ENCODE results near the gene LAMC3. TPM values are rescaled to one million over a fixed set of nuclear protein-coding genes. Genes with fewer than 3 reads are reported as not detected.

LAMC3 gene
- total RNA-seq, 1 experiment from 2014 or later: 0.36 TPM

DNA sequence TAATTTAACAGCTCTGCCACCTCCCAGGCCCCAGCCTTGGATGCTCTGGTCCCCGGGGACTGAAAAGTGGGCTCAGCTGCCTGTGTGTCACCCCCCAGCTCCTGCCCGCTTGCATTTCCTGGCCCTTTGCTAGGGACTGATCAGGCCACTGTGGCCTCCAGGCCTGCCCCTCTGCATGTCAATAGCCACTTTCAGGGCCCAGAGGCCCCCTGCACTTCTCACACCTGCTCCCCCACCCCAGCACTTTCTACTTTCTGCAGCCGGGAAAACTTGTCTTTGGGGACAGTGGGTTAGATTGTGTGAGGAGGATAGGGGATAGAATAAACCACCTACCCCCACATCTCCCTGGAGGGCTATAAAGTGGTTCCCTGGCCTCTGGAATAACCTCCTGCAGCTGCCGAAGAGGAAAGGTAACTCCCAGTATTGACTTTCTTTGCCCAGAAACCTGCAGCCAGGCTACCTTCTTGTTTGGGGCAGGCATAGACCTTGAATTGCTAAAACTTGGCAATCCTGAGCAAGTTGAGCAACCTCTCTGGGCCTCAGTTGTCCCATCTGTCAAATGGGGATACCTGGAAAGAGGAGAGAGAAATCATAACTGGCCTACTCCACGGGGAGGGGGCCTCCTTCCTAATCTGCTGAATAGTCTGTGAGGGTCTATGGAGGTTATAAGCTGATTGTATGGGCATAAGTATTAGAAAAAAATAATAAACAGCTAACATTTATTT, 95.2 kb downstream of the LAMC3 start:
- DNase-seq: no peak
- POLR2A ChIA-PET: no interaction called here
- no peak overlapping the region for H3K4me3 Mint-ChIP-seq (ENCODE audit: unreplicated experiment)
- no peaks in the 10 kb centered on the region for H3K9me3 Mint-ChIP-seq (ENCODE audit: unreplicated experiment)
- CTCF ChIA-PET: interaction anchor here (0.6 kb wide), 2 partner anchors 245 to 451 kb away, joined by 3 to 4 read pairs; no protein-coding TSS in a partner anchor
- H3K4me1 Mint-ChIP-seq (ENCODE audit: low read depth, unreplicated experiment): no peaks in the 10 kb centered on the region
- Histone ChIP-seq H3K27me3 (replicated peaks; ENCODE audit: control insufficient read depth, insufficient read depth, low read length) (no peaks in the 10 kb centered on the region), H3K4me1 (no peaks in the 10 kb centered on the region), H3K36me3 (ENCODE audit: control insufficient read depth, insufficient read depth, low read length) (no peaks in the 10 kb centered on the region), H3K9me3 (no peaks in the 10 kb centered on the region), H3K4me3 (ENCODE audit: low read depth, low read length) (no peak overlapping the region)
- intact Hi-C loops (cut with micrococcal nuclease; ENCODE audit: unreplicated experiment): no loop called here
- H3K27me3 Mint-ChIP-seq (ENCODE audit: insufficient read depth, unreplicated experiment): no peaks in the 10 kb centered on the region
- peaks cover 6% of the 10 kb centered on the region for H3K36me3 Mint-ChIP-seq (ENCODE audit: insufficient read depth, unreplicated experiment)
- TF ChIP-seq, protein P1, sequence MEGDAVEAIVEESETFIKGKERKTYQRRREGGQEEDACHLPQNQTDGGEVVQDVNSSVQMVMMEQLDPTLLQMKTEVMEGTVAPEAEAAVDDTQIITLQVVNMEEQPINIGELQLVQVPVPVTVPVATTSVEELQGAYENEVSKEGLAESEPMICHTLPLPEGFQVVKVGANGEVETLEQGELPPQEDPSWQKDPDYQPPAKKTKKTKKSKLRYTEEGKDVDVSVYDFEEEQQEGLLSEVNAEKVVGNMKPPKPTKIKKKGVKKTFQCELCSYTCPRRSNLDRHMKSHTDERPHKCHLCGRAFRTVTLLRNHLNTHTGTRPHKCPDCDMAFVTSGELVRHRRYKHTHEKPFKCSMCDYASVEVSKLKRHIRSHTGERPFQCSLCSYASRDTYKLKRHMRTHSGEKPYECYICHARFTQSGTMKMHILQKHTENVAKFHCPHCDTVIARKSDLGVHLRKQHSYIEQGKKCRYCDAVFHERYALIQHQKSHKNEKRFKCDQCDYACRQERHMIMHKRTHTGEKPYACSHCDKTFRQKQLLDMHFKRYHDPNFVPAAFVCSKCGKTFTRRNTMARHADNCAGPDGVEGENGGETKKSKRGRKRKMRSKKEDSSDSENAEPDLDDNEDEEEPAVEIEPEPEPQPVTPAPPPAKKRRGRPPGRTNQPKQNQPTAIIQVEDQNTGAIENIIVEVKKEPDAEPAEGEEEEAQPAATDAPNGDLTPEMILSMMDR (IDR thresholded peaks at IDR 0.05; ENCODE audit: insufficient read depth in 1 of 2, low read depth in 1 of 2, low read length in 1 of 2, severe bottlenecking in 1 of 2, unreplicated experiment in 1 of 2): no peak
- BruUV-seq (replicated peaks): no TSS peak
- no peak overlapping the region for H3K27ac Mint-ChIP-seq (ENCODE audit: unreplicated experiment)

DNA sequence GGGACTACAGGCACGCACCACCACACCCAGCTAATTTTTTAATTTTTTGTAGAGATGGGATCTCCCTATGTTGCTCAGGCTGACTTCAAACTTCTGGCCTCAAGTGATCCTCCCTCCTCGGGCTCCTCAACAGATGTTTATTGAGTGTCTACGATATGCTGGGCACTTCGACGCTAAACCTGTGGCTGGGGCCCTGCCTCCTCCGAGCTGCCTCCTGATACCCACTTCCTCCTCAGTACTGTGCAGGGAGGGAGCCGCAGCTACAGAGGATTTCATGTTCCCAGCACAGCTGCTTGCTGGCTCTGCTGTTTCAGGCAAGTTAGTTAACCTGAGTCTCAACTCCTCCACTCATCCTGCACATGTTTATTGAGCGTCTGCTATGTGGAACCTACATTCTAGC, 97.0 kb downstream of the LAMC3 start:
- H3K9me3 Mint-ChIP-seq (ENCODE audit: unreplicated experiment): no peaks in the 10 kb centered on the region
- H3K4me1 Mint-ChIP-seq (ENCODE audit: low read depth, unreplicated experiment): no peaks in the 10 kb centered on the region
- TF ChIP-seq, protein P1 (IDR thresholded peaks at IDR 0.05; ENCODE audit: insufficient read depth in 1 of 2, low read depth in 1 of 2, low read length in 1 of 2, severe bottlenecking in 1 of 2, unreplicated experiment in 1 of 2): no peak
- no TSS peak for BruUV-seq (replicated peaks)
- POLR2A ChIA-PET: no interaction called here
- intact Hi-C loops (cut with micrococcal nuclease; ENCODE audit: unreplicated experiment): no loop called here
- H3K27me3 ChIP-seq (replicated peaks; ENCODE audit: control insufficient read depth, insufficient read depth, low read length): no peaks in the 10 kb centered on the region
- no peaks in the 10 kb centered on the region for H3K36me3 ChIP-seq (ENCODE audit: control insufficient read depth, insufficient read depth, low read length)
- CTCF ChIA-PET: no interaction called here
- no peaks in the 10 kb centered on the region for H3K27me3 Mint-ChIP-seq (ENCODE audit: insufficient read depth, unreplicated experiment)
- H3K4me3 Mint-ChIP-seq (ENCODE audit: unreplicated experiment): no peak overlapping the region
- peak overlapping the region; percentile 15 for H3K27ac Mint-ChIP-seq (ENCODE audit: unreplicated experiment)
- no peak for DNase-seq
- H3K9me3 ChIP-seq: no peaks in the 10 kb centered on the region
- H3K4me1 ChIP-seq: peaks cover 4% of the 10 kb centered on the region; the same call in 1 of the 2 replicates
- H3K36me3 Mint-ChIP-seq (ENCODE audit: insufficient read depth, unreplicated experiment): peaks cover 6% of the 10 kb centered on the region
- no peak overlapping the region for H3K4me3 ChIP-seq (ENCODE audit: low read depth, low read length)

DNA sequence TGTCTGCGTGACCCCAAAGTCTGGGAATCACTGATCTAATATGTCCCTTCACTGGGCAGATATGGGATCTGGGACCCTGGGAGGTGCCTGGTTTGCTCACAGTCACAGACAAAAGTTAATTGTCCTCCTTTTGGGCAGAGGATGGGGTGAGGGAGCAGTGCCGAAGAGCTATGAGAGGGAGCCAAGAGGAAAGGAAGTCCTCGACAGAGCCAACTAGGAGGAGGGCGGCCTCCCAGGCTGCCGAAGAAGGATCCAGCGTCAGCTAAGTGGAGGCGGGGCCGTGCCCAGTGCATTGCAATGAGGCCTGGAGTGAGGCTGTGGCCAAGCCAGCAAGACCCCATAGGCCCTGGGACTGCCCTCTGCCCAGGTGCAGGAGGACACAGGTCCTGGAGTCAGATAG, 98.8 kb downstream of the LAMC3 start:
- CTCF ChIA-PET: no interaction called here
- Histone ChIP-seq H3K4me1 (peaks cover 4% of the 10 kb centered on the region; the same call in 1 of the 2 replicates), H3K27me3 (replicated peaks; ENCODE audit: control insufficient read depth, insufficient read depth, low read length) (no peaks in the 10 kb centered on the region), H3K4me3 (ENCODE audit: low read depth, low read length) (no peak overlapping the region), H3K9me3 (no peaks in the 10 kb centered on the region), H3K36me3 (ENCODE audit: control insufficient read depth, insufficient read depth, low read length) (no peaks in the 10 kb centered on the region)
- H3K9me3 Mint-ChIP-seq (ENCODE audit: unreplicated experiment): no peaks in the 10 kb centered on the region
- POLR2A ChIA-PET: no interaction called here
- no peaks in the 10 kb centered on the region for H3K4me1 Mint-ChIP-seq (ENCODE audit: low read depth, unreplicated experiment)
- no peak overlapping the region for H3K4me3 Mint-ChIP-seq (ENCODE audit: unreplicated experiment)
- TF ChIP-seq, protein P1 (IDR thresholded peaks at IDR 0.05; ENCODE audit: insufficient read depth in 1 of 2, low read depth in 1 of 2, low read length in 1 of 2, severe bottlenecking in 1 of 2, unreplicated experiment in 1 of 2): no peak
- no peak for DNase-seq
- peaks cover 8% of the 10 kb centered on the region for H3K36me3 Mint-ChIP-seq (ENCODE audit: insufficient read depth, unreplicated experiment)
- H3K27me3 Mint-ChIP-seq (ENCODE audit: insufficient read depth, unreplicated experiment): no peaks in the 10 kb centered on the region
- no TSS peak for BruUV-seq (replicated peaks)
- intact Hi-C loops (cut with micrococcal nuclease; ENCODE audit: unreplicated experiment): no loop called here
- H3K27ac Mint-ChIP-seq (ENCODE audit: unreplicated experiment): no peak overlapping the region
